IPS DF 6.9 (cell line): ENCODE measurements around the gene CALU.

Experiments used
- DNase-seq: peaks from one replicate; pipeline ENCODE4 v3.0.0-alpha.2; 2013; ENCODE audit warnings: low read depth, low spot score
- H3K27ac ChIP-seq: one replicate; pipeline ENCODE4 v1.5.1; 2013; ENCODE audit warnings: low read length, control low read depth
- H3K27me3 ChIP-seq: 2 replicates; pipeline ENCODE4 v1.6.1; 2013; ENCODE audit warnings: mild to moderate bottlenecking, low read length; ENCODE audit not compliant: control insufficient read depth, insufficient read depth
- H3K36me3 ChIP-seq: 2 replicates; pipeline ENCODE4 v1.6.1; 2013; ENCODE audit warnings: low read length; ENCODE audit not compliant: control insufficient read depth, insufficient read depth
- H3K4me1 ChIP-seq: 2 replicates; pipeline ENCODE4 v1.6.1; 2013; ENCODE audit warnings: low read length; ENCODE audit not compliant: control insufficient read depth, insufficient read depth
- H3K4me3 ChIP-seq: 2 replicates; pipeline ENCODE4 v1.5.1; 2013; ENCODE audit warnings: mild to moderate bottlenecking, low read length
- H3K9me3 ChIP-seq: 2 replicates; pipeline ENCODE4 v1.6.1; 2013; ENCODE audit warnings: low read length, inconsistent platforms; ENCODE audit not compliant: control insufficient read depth, insufficient read depth
- WGBS: extraction: QIAGEN DNeasy Blood & Tissue Kit; methylation state at CpG from one replicate; pipeline ENCODE4 v1.1.7; 2013; ENCODE audit warnings: mixed read lengths, missing lambda C conversion rate; ENCODE audit not compliant: insufficient read length, insufficient coverage; 5-methylcytosine and 5-hydroxymethylcytosine counted together

Gene CALU

DNA sequence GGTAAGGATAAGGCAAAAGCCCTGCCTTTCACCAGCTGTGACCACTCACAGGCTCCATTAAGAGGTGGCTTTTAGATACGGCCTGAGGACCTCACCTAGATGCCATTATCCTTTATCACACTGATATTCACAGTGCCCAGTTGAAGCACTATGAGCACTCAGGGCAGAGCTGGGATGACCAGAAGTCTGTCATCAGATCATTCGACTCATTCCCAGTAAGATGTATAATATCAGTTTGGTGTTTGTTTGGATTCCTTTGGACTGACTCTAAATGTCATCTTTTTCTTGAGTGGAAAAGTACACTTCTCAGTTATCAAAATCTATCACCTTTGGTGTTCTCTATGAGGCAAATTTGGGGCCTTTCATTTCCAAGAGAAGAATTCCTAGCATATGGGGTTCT is 71.3 kb downstream of the CALU start:
- no peak for DNase-seq
- 0 out of 2 replicates have a peak, but pooled peaks cover 3% of the 10 kb centered on the region for H3K4me1 ChIP-seq
- WGBS = no CpG with 5 or more reads among the region's 2 CpGs
- no peaks in the 10 kb centered on the region; the same call in 1 of the 2 replicates for H3K9me3 ChIP-seq
- H3K27ac ChIP-seq = no peak overlapping the region
- no peak overlapping the region for H3K4me3 ChIP-seq
- H3K36me3 ChIP-seq = peaks cover 17% of the 10 kb centered on the region
- H3K27me3 ChIP-seq = no peaks in the 10 kb centered on the region

GRCh38 chr7:128810997-128811396 is 71.8 kb downstream of the CALU start:
- Histone ChIP-seq H3K27ac (no peak overlapping the region), H3K36me3 (peaks cover 13% of the 10 kb centered on the region), H3K27me3 (no peaks in the 10 kb centered on the region), H3K4me1 (0 out of 2 replicates have a peak, but pooled peaks cover 3% of the 10 kb centered on the region), H3K4me3 (no peak overlapping the region), H3K9me3 (no peaks in the 10 kb centered on the region; the same call in 1 of the 2 replicates)
- DNase-seq = no peak
- no CpG with 5 or more reads among the region's 3 CpGs for WGBS

- Histone ChIP-seq H3K9me3 (no peaks in the 10 kb centered on the region), H3K36me3 (peaks cover 7% of the 10 kb centered on the region; the same call in 1 of the 2 replicates), H3K27ac (no peak overlapping the region), H3K27me3 (no peaks in the 10 kb centered on the region), H3K4me3 (no peak overlapping the region), H3K4me1 (0 out of 2 replicates have a peak, but pooled peaks cover 3% of the 10 kb centered on the region)
- no CpG with 5 or more reads among the region's 11 CpGs for WGBS
- DNase-seq = no peak
Observed at GRCh38 chr7:128811631-128812430, 72.7 kb downstream of the CALU start.

GRCh38 chr7:128812514-128813168 is 73.5 kb downstream of the CALU start:
- H3K36me3 ChIP-seq = peaks cover 2% of the 10 kb centered on the region; the same call in 1 of the 2 replicates
- DNase-seq = no peak
- no peaks in the 10 kb centered on the region for H3K9me3 ChIP-seq
- no peaks in the 10 kb centered on the region for H3K27me3 ChIP-seq
- H3K4me3 ChIP-seq = no peak overlapping the region
- WGBS = no CpG with 5 or more reads among the region's 11 CpGs
- H3K4me1 ChIP-seq = 0 out of 2 replicates have a peak, but pooled peaks cover 3% of the 10 kb centered on the region
- H3K27ac ChIP-seq = no peak overlapping the region

- Histone ChIP-seq H3K36me3 (peaks cover 2% of the 10 kb centered on the region; the same call in 1 of the 2 replicates), H3K27ac (no peak overlapping the region), H3K9me3 (no peaks in the 10 kb centered on the region), H3K4me3 (no peak overlapping the region), H3K4me1 (0 out of 2 replicates have a peak, but pooled peaks cover 3% of the 10 kb centered on the region), H3K27me3 (no peaks in the 10 kb centered on the region)
- DNase-seq = no peak
- no CpG with 5 or more reads among the region's 6 CpGs for WGBS
Observed at GRCh38 chr7:128814499-128814898, 75.3 kb downstream of the CALU start.

- no CpG with 5 or more reads among the region's 7 CpGs for WGBS
- Histone ChIP-seq H3K36me3 (no peaks in the 10 kb centered on the region), H3K4me1 (0 out of 2 replicates have a peak, but pooled peaks cover 3% of the 10 kb centered on the region), H3K27me3 (no peaks in the 10 kb centered on the region), H3K27ac (no peak overlapping the region), H3K9me3 (no peaks in the 10 kb centered on the region), H3K4me3 (no peak overlapping the region)
- no peak for DNase-seq
Observed at GRCh38 chr7:128815289-128815942, 76.3 kb downstream of the CALU start.

- no peaks in the 10 kb centered on the region for H3K9me3 ChIP-seq
- no peaks in the 10 kb centered on the region for H3K4me1 ChIP-seq
- no peaks in the 10 kb centered on the region for H3K36me3 ChIP-seq
- H3K27ac ChIP-seq = no peak overlapping the region
- H3K27me3 ChIP-seq = no peaks in the 10 kb centered on the region
- WGBS = no CpG with 5 or more reads among the region's 3 CpGs
- H3K4me3 ChIP-seq = no peak overlapping the region
- DNase-seq = no peak
Observed at GRCh38 chr7:128818694-128819093, 79.5 kb downstream of the CALU start.
